Neuronal stem cell (in vitro differentiated cells): ENCODE results near the gene AKT2.

Source experiments
- DNase-seq: peaks from one replicate; pipeline ENCODE4 v3.0.0-alpha.2; 2013; ENCODE audit warnings: low spot score
- H2AFZ ChIP-seq: one replicate; pipeline ENCODE4 v1.6.1; 2013; ENCODE audit warnings: mild to moderate bottlenecking, low read length, inconsistent platforms
- H2AK5ac ChIP-seq: 2 replicates; pipeline ENCODE4 v1.6.1; 2013; ENCODE audit warnings: low read depth, mild to moderate bottlenecking, inconsistent platforms, low read length, moderate library complexity, mixed read lengths
- H2BK120ac ChIP-seq: 2 replicates; pipeline ENCODE4 v1.6.1; 2013; ENCODE audit warnings: low read depth, mild to moderate bottlenecking, inconsistent platforms, low read length, moderate library complexity, mixed read lengths
- H2BK12ac ChIP-seq: one replicate; pipeline ENCODE4 v1.6.1; 2013; ENCODE audit warnings: low read length, inconsistent platforms
- H2BK15ac ChIP-seq: 2 replicates; pipeline ENCODE4 v1.6.1; 2013; ENCODE audit warnings: mild to moderate bottlenecking, low read length, inconsistent platforms, mixed read lengths
- H2BK5ac ChIP-seq: one replicate; pipeline ENCODE4 v1.6.1; 2013; ENCODE audit warnings: inconsistent platforms, mild to moderate bottlenecking, low read length, moderate library complexity
- H3K14ac ChIP-seq: one replicate; pipeline ENCODE4 v1.6.1; 2013; ENCODE audit warnings: low read length, inconsistent platforms
- H3K18ac ChIP-seq: 2 replicates; pipeline ENCODE4 v1.6.1; 2013; ENCODE audit warnings: low read length, inconsistent platforms
- H3K23ac ChIP-seq: 2 replicates; pipeline ENCODE4 v1.6.1; 2013; ENCODE audit warnings: low read depth, mild to moderate bottlenecking, mixed read lengths, low read length, inconsistent platforms; ENCODE audit not compliant: poor library complexity
- H3K27ac ChIP-seq: replicated peaks from 3 replicates; pipeline ENCODE4 v1.5.1; 2013; ENCODE audit warnings: low read length, inconsistent platforms
- H3K27me3 ChIP-seq, 3 experiments: 2 replicates each; pipeline ENCODE4 v1.6.1; 2013; ENCODE audit warnings: low read length in 3 of 3, mild to moderate bottlenecking in 2 of 3, inconsistent platforms in 1 of 3, low read depth in 1 of 3, mixed read lengths in 1 of 3, moderate library complexity in 1 of 3; ENCODE audit not compliant: control insufficient read depth in 3 of 3, insufficient read depth in 3 of 3
- H3K36me3 ChIP-seq, 2 donors: replicated peaks in 1 of 2; 2 replicates each; pipeline ENCODE4 v1.6.1; 2013; ENCODE audit warnings: low read length in 2 of 2; ENCODE audit not compliant: control insufficient read depth in 2 of 2, insufficient read depth in 2 of 2
- H3K4ac ChIP-seq: 2 replicates; pipeline ENCODE4 v1.6.1; 2013; ENCODE audit warnings: inconsistent platforms, mild to moderate bottlenecking, low read length, moderate library complexity
- H3K4me1 ChIP-seq, 2 donors: 1 replicate in 1 of 2; 2 replicates in 1 of 2; pipeline ENCODE4 v1.6.1; 2013; ENCODE audit warnings: low read length in 2 of 2, low read depth in 1 of 2; ENCODE audit not compliant: control insufficient read depth in 2 of 2, insufficient read depth in 1 of 2
- H3K4me2 ChIP-seq: one replicate; pipeline ENCODE4 v1.6.1; 2013; ENCODE audit warnings: mild to moderate bottlenecking, low read length, inconsistent platforms; ENCODE audit not compliant: insufficient read depth, poor library complexity, severe bottlenecking
- H3K4me3 ChIP-seq, 2 donors: 2 replicates each; pipeline ENCODE4 v1.5.1; 2013; ENCODE audit warnings: low read length in 2 of 2, mild to moderate bottlenecking in 2 of 2, inconsistent platforms in 1 of 2, moderate library complexity in 1 of 2
- H3K79me1 ChIP-seq: one replicate; pipeline ENCODE4 v1.6.1; 2013; ENCODE audit warnings: low read depth, mild to moderate bottlenecking, inconsistent platforms, low read length, moderate library complexity
- H3K9ac ChIP-seq: one replicate; pipeline ENCODE4 v1.6.1; 2013; ENCODE audit warnings: mild to moderate bottlenecking, low read depth, low read length, inconsistent platforms; ENCODE audit not compliant: poor library complexity
- H3K9me3 ChIP-seq, 2 donors: replicated peaks in 1 of 2; 2 replicates each; pipeline versions ENCODE3 to v1.6.1; 2013; ENCODE audit warnings: low read length in 2 of 2, mild to moderate bottlenecking in 2 of 2, inconsistent platforms in 1 of 2, low read depth in 1 of 2, mixed read lengths in 1 of 2, moderate library complexity in 1 of 2; ENCODE audit not compliant: control insufficient read depth in 2 of 2, insufficient read depth in 1 of 2
- H4K8ac ChIP-seq: one replicate; pipeline ENCODE4 v1.6.1; 2013; ENCODE audit warnings: low read depth, mild to moderate bottlenecking, inconsistent platforms, low read length, moderate library complexity
- H4K91ac ChIP-seq: one replicate; pipeline ENCODE4 v1.6.1; 2013; ENCODE audit warnings: low read length, low read depth, mild to moderate bottlenecking, inconsistent platforms; ENCODE audit not compliant: poor library complexity
- WGBS, 2 donors: extraction: QIAGEN DNeasy Blood & Tissue Kit; methylation state at CpG; one replicate each; pipeline ENCODE4 v1.1.7; 2013; ENCODE audit warnings: missing lambda C conversion rate in 2 of 2, mixed read lengths in 1 of 2; ENCODE audit not compliant: insufficient read length in 2 of 2, insufficient replicate concordance in 1 of 2; ENCODE audit errors: extremely low coverage in 2 of 2; 5-methylcytosine and 5-hydroxymethylcytosine counted together

Gene AKT2

DNA sequence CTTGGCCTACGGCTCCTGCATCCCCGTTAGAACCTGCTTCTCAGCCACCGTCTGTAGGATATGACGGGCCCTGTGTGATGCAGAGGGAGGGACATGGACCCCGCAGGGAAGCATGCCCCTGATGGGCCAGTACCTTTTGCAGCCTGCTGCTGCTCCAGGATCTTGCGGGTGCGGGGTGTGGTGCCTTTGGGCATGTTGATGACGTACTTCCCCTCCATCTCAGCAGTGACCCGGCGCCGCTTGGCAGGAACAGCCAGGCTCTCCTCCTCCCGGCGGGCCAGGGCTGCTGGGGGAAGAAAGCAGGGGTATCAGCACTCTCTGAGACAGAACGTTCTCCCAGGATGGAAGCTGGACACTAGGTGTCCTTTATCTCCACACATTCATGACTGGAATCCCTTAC is 41.1 kb upstream of the AKT2 start:
- no peaks in the 10 kb centered on the region for H3K27me3 ChIP-seq
- H3K4me3 ChIP-seq = no peak overlapping the region
- peaks cover 3% of the 10 kb centered on the region for H3K79me1 ChIP-seq
- no peaks in the 10 kb centered on the region for H3K9me3 ChIP-seq
- no peak overlapping the region for H2BK120ac ChIP-seq
- H4K91ac ChIP-seq = no peak overlapping the region
- H2BK15ac ChIP-seq = no peak overlapping the region
- H3K14ac ChIP-seq = no peak overlapping the region
- peak overlapping the region; percentile 49 for H3K23ac ChIP-seq
- H2AK5ac ChIP-seq = no peak overlapping the region
- H3K9ac ChIP-seq = no peak overlapping the region
- peak overlapping the region; percentile 58 for H3K4ac ChIP-seq
- no peak overlapping the region for H3K18ac ChIP-seq
- no peak overlapping the region for H2AFZ ChIP-seq
- H4K8ac ChIP-seq = peak overlapping the region; percentile 7
- no peaks in the 10 kb centered on the region for H3K4me1 ChIP-seq
- no CpG with 5 or more reads among the region's 14 CpGs for WGBS, 2 donors
- no peak overlapping the region for H2BK12ac ChIP-seq
- no peak overlapping the region for H3K4me2 ChIP-seq
- DNase-seq = no peak
- no peak overlapping the region for H2BK5ac ChIP-seq
- no peak overlapping the region for H3K27ac ChIP-seq
- peaks cover 59 to 91% of the 10 kb centered on the region in 2 donors for H3K36me3 ChIP-seq

DNA sequence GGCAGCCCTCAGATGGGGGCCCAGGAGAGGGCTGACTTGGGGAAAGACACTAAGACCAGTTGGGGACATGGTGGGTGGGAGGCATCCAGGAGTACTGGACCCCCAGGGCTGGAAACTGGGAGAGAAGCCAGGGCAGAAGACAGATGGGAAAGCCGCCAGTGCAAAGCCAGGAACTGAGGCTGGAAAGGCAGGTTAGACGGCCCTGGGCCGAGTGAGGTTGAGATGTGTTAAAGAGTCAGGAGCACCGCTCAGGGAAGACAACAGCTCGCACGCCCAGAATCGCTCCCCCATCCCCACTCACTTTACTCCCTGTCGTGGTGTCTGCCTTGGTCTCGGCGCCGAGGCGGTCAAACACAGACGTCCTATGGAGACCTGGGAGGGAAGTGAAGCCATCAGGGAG is 38.6 kb upstream of the AKT2 start:
- H3K79me1 ChIP-seq = peaks cover 7% of the 10 kb centered on the region
- no peak overlapping the region for H2BK12ac ChIP-seq
- no peak overlapping the region for H3K14ac ChIP-seq
- no peak overlapping the region for H3K4ac ChIP-seq
- H3K4me1 ChIP-seq = no peaks in the 10 kb centered on the region
- H3K4me3 ChIP-seq = peak overlapping the region in 1 of 2 donors; percentile 40
- no peak overlapping the region for H4K8ac ChIP-seq
- H3K27ac ChIP-seq = no peak overlapping the region
- H3K18ac ChIP-seq = no peak overlapping the region
- H4K91ac ChIP-seq = no peak overlapping the region
- peak overlapping the region; percentile 25 for H3K23ac ChIP-seq
- no peak overlapping the region for H3K4me2 ChIP-seq
- no peak overlapping the region for H2AK5ac ChIP-seq
- H2BK120ac ChIP-seq = no peak overlapping the region
- H2AFZ ChIP-seq = no peak overlapping the region
- no peak overlapping the region for H3K9ac ChIP-seq
- H3K36me3 ChIP-seq = peaks cover 57 to 89% of the 10 kb centered on the region in 2 donors
- no peak overlapping the region for H2BK5ac ChIP-seq
- no CpG with 5 or more reads among the region's 13 CpGs for WGBS, 2 donors
- H3K27me3 ChIP-seq = no peaks in the 10 kb centered on the region
- H3K9me3 ChIP-seq = peaks cover 0 to 2% of the 10 kb centered on the region in 2 donors
- no peak overlapping the region for H2BK15ac ChIP-seq
- no peak for DNase-seq

DNA sequence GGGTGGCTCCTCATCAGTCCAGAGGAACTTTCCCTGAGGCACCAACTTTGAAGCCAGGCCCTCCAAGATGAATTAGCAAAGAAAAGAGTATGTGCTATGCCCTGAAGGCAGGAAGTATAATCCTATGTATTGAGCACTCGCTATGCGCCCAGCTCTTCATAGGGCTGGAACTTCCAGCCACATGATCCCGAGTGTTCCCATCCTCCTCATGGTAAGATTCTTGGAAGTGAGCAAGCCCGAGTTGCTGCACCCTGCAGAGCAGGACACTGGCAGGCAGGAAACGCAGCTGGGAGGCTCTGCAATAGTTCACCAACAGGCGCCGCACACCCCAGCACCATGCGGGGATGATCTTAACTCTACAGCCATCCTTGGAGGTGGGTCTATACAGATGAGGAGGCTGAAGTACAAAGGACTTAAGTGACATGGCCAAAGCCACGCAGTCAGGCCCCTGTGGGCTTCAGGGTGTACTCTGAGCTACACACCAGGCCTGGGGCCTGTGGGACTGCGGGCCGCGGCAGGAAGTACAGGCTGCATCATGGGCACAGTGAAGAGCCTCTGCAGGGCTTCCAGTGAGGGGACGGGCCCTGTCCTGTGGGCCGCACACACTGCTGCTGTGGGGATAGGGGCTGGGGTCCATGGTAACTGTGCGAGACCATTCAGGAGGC is 37.9 kb upstream of the AKT2 start:
- Histone ChIP-seq H3K18ac (no peak overlapping the region), H3K4me1 (no peaks in the 10 kb centered on the region), H3K36me3 (peaks cover 53 to 89% of the 10 kb centered on the region in 2 donors), H3K9ac (no peak overlapping the region), H3K14ac (no peak overlapping the region), H3K4ac (no peak overlapping the region), H4K91ac (no peak overlapping the region), H3K79me1 (peaks cover 7% of the 10 kb centered on the region), H2AK5ac (no peak overlapping the region), H3K4me3 (peak overlapping the region in 1 of 2 donors; percentile 40), H2BK120ac (no peak overlapping the region), H2AFZ (no peak overlapping the region), H3K4me2 (no peak overlapping the region), H2BK5ac (no peak overlapping the region), H3K9me3 (peaks cover 0 to 2% of the 10 kb centered on the region in 2 donors), H2BK15ac (no peak overlapping the region), H2BK12ac (no peak overlapping the region), H4K8ac (no peak overlapping the region), H3K27ac (no peak overlapping the region), H3K23ac (peak overlapping the region; percentile 25), H3K27me3 (no peaks in the 10 kb centered on the region)
- DNase-seq = no peak
- WGBS, 2 donors = no CpG with 5 or more reads among the region's 15 CpGs

DNA sequence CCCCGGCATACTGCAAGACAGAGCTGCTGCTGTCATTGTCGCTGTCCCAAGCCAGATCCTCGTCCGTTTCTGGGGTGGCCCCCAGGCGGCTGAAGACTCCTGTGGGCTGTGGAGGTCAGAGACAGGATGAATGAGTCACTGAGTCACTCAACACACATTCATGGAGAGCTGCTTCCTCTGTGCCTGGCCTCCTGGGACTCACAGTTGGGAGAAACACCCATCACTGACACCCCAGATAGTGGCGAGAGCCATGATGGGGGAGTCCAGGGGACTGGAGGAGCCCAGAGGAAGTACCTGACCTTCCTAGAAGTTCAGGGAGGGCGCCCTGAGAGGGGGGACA is 37.1 kb upstream of the AKT2 start:
- Histone ChIP-seq H3K36me3 (peaks cover 45 to 84% of the 10 kb centered on the region in 2 donors), H3K4me2 (no peak overlapping the region), H3K27ac (no peak overlapping the region), H2BK120ac (no peak overlapping the region), H3K79me1 (peaks cover 7% of the 10 kb centered on the region), H3K27me3 (no peaks in the 10 kb centered on the region), H3K4me3 (no peak overlapping the region), H2BK5ac (no peak overlapping the region), H2AFZ (no peak overlapping the region), H2AK5ac (no peak overlapping the region), H4K8ac (no peak overlapping the region), H4K91ac (no peak overlapping the region), H3K18ac (no peak overlapping the region), H3K4ac (no peak overlapping the region), H3K14ac (no peak overlapping the region), H3K9ac (no peak overlapping the region), H3K9me3 (peaks cover 0 to 2% of the 10 kb centered on the region in 2 donors), H3K23ac (no peak overlapping the region), H2BK15ac (no peak overlapping the region), H3K4me1 (no peaks in the 10 kb centered on the region), H2BK12ac (no peak overlapping the region)
- no CpG with 5 or more reads among the region's 7 CpGs for WGBS, 2 donors
- no peak for DNase-seq
